Stimulated activated CD8-positive, alpha-beta memory T cell treated with anti-CD3 and anti-CD28 coated beads, Interleukin-7, amount 100 ng/mL, for 1 hour (primary cell): ENCODE data around the gene ADCY1.
A peak's percentile ranks its signal among the peaks of the same experiment; 100 is the strongest.
"Not testable (repeated sequence)": the region's sequence is repeated elsewhere in the genome, so short reads cannot be mapped to it uniquely, and the experiment has no call there.

Experiments used
- DNase-seq, 2 donors: peaks; one replicate each; pipeline ENCODE4 v3.0.0-alpha.2; 2020; ENCODE audit warnings: low read depth in 2 of 2

ADCY1 gene

DNA sequence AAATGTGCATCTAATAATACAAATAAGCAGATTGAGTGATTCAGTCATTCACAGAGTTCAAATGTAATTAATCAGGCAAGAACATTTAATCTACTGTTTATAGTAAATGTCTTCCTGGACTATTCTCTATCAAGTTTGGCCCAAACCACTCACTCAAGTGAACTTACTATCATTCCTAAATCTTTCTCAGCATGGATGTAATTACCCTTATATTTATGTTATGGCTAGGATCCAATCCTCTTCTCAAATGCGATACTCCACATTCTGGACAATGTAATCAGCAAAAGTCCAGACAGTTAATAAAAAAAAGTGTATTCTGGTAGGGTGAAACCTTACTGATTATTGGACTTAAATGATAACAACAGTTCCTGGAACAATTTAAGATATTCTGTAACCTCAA, 185.3 kb downstream of the ADCY1 start:
- DNase-seq, result not testable (repeated sequence)

DNA sequence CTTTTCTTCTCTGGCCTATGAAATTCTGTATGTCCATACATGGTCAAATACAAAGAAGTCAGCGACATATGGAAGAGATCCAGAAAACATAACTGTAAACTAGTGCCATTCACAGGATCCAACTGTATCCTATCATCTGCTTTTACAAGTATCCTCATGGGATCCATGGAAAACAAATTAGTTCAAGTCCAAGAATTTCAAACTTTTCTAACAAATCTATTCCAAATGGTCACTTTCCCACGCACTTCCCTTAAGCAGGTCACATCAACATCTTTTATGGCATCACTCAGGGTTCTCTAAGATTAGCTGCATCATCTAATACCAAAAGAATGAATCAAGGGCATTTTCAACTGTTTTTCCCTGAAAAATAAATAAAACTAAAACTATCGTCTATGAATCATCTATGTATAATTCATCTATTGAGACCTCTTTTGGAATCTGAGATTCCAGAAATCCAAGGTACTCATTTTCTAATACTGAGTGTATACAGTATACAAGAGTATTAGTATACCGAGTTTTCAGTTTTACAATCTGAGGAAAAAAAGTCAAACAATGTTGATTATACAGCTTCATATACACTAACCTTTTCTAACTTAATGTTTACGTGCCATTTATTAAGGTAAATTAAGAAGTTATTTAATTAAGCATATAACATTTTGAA, 187.5 kb downstream of the ADCY1 start:
- DNase-seq, result not testable (repeated sequence)

DNA sequence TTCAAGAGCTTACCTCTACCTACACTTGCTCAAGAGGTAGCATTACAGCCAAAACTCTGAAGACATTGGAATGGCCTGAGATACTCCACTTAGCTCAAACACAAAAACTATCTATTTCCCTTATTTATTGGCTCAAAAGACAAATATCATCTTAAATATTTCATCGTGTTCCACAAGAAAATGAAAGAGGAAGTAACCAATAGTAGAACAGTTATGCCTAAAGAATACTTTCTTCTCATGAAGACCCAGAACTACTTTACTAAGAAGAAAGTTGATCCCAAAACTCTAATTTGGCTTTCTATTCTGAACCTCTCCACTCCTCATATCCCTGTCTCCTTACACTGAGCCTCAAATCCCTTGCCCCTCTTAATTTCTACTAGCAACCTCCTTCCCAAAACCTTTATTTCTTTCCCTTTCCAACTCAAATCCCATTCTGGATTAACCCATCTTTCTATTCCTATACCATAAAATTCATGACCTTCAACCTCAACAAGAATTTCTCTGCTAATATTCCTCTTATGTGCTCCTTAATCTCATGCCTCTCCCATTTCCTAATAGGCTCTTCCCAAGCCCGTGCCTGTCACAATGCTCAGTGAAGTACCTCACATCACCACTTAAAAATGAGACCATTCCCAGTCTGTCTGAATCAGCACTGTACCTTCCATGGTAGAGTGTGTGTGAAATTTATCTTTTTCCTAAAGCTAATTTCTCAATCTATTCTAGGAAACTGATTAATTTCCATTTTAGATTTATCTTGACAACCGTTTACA, 188.2 kb downstream of the ADCY1 start:
- DNase-seq, result not testable (repeated sequence)

GRCh38 chr7:45768516-45769394, 194.6 kb downstream of the ADCY1 start:
- peak; percentile 97 to 98 for DNase-seq

DNA sequence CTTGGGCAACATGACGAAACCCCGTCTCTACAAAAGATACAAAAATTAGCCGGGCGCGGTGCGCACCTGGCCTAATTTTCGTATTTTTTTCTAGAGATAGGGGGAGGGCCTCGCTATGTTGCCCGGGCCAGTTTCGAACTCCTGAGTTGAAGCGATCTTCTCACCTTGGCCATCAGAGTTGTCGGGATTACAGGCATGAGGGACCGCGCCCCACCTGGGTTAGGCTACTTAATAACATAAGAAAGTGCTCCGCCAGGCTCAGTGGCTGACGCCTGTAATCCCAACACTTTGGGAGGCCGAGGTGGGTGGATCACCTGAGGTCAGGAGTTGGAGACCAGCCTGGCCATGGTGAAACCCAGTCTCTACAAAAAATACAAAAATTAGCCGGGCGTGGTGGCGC, 195.5 kb downstream of the ADCY1 start:
- DNase-seq, result not testable (repeated sequence)
